MCF 10A (cell line): Measurements from ENCODE around the gene MTSS2. TPM values are rescaled to one million over a fixed set of nuclear protein-coding genes. Genes with fewer than 3 reads are reported as not detected.

Experiments used
- BruUV-seq: library from RNA; stranded (reverse); fragments of 400-500 nt; replicated peaks from 2 replicates; lab custom pipeline; 2021; lab: Mats Ljungman, UMichigan
- CTCF ChIA-PET: fragments of 300-600 bp; sonication (Branson Sonifier 250); formaldehyde crosslinking; extraction: SDS; loops from one replicate; lab custom pipeline; 2021; ENCODE audit warnings: antibody characterized with exemption, inconsistent platforms; lab: Yijun Ruan, JAX
- POLR2A ChIA-PET: fragments of 300-600, 350-650 bp; sonication (Branson Sonifier 250); formaldehyde crosslinking; extraction: SDS; loops from one replicate; lab custom pipeline; 2020; ENCODE audit warnings: antibody characterized with exemption, inconsistent platforms; lab: Yijun Ruan, JAX
- DNase-seq: peaks from one replicate; pipeline ENCODE4 v3.0.0-alpha.2; 2018; ENCODE audit not compliant: unreplicated experiment
- H3K27ac Mint-ChIP-seq: one replicate; pipeline ENCODE4 v1.8.0; 2022; ENCODE audit warnings: mild to moderate bottlenecking, low read depth, mixed read lengths; ENCODE audit not compliant: unreplicated experiment
- H3K27me3 Mint-ChIP-seq: one replicate; pipeline ENCODE4 v1.8.0; 2022; ENCODE audit warnings: mixed read lengths; ENCODE audit not compliant: insufficient read depth, unreplicated experiment
- H3K36me3 Mint-ChIP-seq: one replicate; pipeline ENCODE4 v1.8.0; 2022; ENCODE audit warnings: mild to moderate bottlenecking, moderate library complexity, mixed read lengths; ENCODE audit not compliant: insufficient read depth, unreplicated experiment
- H3K4me1 Mint-ChIP-seq: one replicate; pipeline ENCODE4 v1.8.0; 2022; ENCODE audit warnings: mixed read lengths; ENCODE audit not compliant: insufficient read depth, unreplicated experiment
- H3K4me3 Mint-ChIP-seq: one replicate; pipeline ENCODE4 v1.8.0; 2022; ENCODE audit warnings: mild to moderate bottlenecking, moderate library complexity, mixed read lengths; ENCODE audit not compliant: unreplicated experiment
- H3K9me3 Mint-ChIP-seq: one replicate; pipeline ENCODE4 v1.8.0; 2022; ENCODE audit warnings: mixed read lengths; ENCODE audit not compliant: unreplicated experiment
- CTCF ChIP-seq: fragments of 200-600 bp; IDR thresholded peaks from one replicate; pipeline ENCODE4 v1.8.0; 2022; ENCODE audit warnings: antibody characterized with exemption, mild to moderate bottlenecking; ENCODE audit not compliant: unreplicated experiment
- intact Hi-C: fragments of 100-400 bp; cut with micrococcal nuclease; formaldehyde crosslinking; loops from 2 replicates; pipeline ENCODE4 v1.14.1; 2022
- total RNA-seq: library from RNA; stranded (reverse); gene quantifications from 2 replicates; pipeline ENCODE4 v1.2.3, GENCODE V29; 2022

The MTSS2 gene
- total RNA-seq, 1 experiment from 2014 or later = 75.8 TPM

- BruUV-seq = no TSS peak
- peaks cover 41% of the 10 kb centered on the region for H3K4me1 Mint-ChIP-seq
- no peak for TF ChIP-seq CTCF
- no peak overlapping the region for H3K4me3 Mint-ChIP-seq
- CTCF ChIA-PET = interaction anchor here (2.7 kb wide), 1 partner anchor 70 kb away, joined by 15 read pairs; no protein-coding TSS in a partner anchor
- H3K36me3 Mint-ChIP-seq = no peaks in the 10 kb centered on the region
- DNase-seq = no peak
- POLR2A ChIA-PET = interaction anchor here (0.6 to 3.9 kb wide), 4 partner anchors 13 to 104 kb away, joined by 3 to 18 read pairs (median 3); no protein-coding TSS in a partner anchor
- peak overlapping the region; percentile 88 for H3K27ac Mint-ChIP-seq
- H3K9me3 Mint-ChIP-seq = no peaks in the 10 kb centered on the region
- no peaks in the 10 kb centered on the region for H3K27me3 Mint-ChIP-seq
- intact Hi-C loops = no loop called here
Measured at GRCh38 chr16:70700101-70701020, 14.5 kb upstream of the MTSS2 start.

- H3K27me3 Mint-ChIP-seq = no peaks in the 10 kb centered on the region
- H3K27ac Mint-ChIP-seq = peak overlapping the region; percentile 31
- DNase-seq = no peak
- intact Hi-C loops = no loop called here
- ChIA-PET POLR2A (interaction anchor here (0.6 to 3.9 kb wide), 2 partner anchors 16 to 49 kb away, joined by 3 to 18 read pairs; no protein-coding TSS in a partner anchor), CTCF (interaction anchor here (0.7 to 2.7 kb wide), 2 partner anchors 12 to 71 kb away, joined by 3 to 15 read pairs; no protein-coding TSS in a partner anchor)
- H3K36me3 Mint-ChIP-seq = no peaks in the 10 kb centered on the region
- peaks cover 46% of the 10 kb centered on the region for H3K4me1 Mint-ChIP-seq
- H3K9me3 Mint-ChIP-seq = no peaks in the 10 kb centered on the region
- no TSS peak for BruUV-seq
- no peak overlapping the region for H3K4me3 Mint-ChIP-seq
- TF ChIP-seq CTCF = no peak
Measured at GRCh38 chr16:70699696-70700095, 13.8 kb upstream of the MTSS2 start.

- H3K27ac Mint-ChIP-seq = no peak overlapping the region
- H3K27me3 Mint-ChIP-seq = no peaks in the 10 kb centered on the region
- no peak overlapping the region for H3K4me3 Mint-ChIP-seq
- no peaks in the 10 kb centered on the region for H3K36me3 Mint-ChIP-seq
- no peaks in the 10 kb centered on the region for H3K9me3 Mint-ChIP-seq
- H3K4me1 Mint-ChIP-seq = peaks cover 52% of the 10 kb centered on the region
- intact Hi-C loops = no loop called here
- POLR2A ChIA-PET = no interaction called here
- no TSS peak for BruUV-seq
- CTCF ChIA-PET = interaction anchor here (1.5 to 2.7 kb wide), 2 partner anchors 44 to 72 kb away, joined by 3 to 15 read pairs; no protein-coding TSS in a partner anchor
- DNase-seq = no peak
- no peak for TF ChIP-seq CTCF
Measured at GRCh38 chr16:70698901-70699300, 13.0 kb upstream of the MTSS2 start.

GRCh38 chr16:70697594-70698170, 11.8 kb upstream of the MTSS2 start:
- Mint-ChIP-seq H3K4me3 (no peak overlapping the region), H3K9me3 (no peaks in the 10 kb centered on the region), H3K36me3 (peaks cover 4% of the 10 kb centered on the region), H3K27me3 (no peaks in the 10 kb centered on the region), H3K4me1 (peaks cover 63% of the 10 kb centered on the region), H3K27ac (peak overlapping the region; percentile 51)
- DNase-seq = no peak
- intact Hi-C loops = no loop called here
- CTCF ChIA-PET = interaction anchor here (1.5 kb wide), 1 partner anchor 43 kb away, joined by 3 read pairs; no protein-coding TSS in a partner anchor
- POLR2A ChIA-PET = no interaction called here
- no TSS peak for BruUV-seq
- no peak for TF ChIP-seq CTCF
